Endothelial cell of umbilical vein (primary cell): Measurements from ENCODE around the gene RECK.

Experiments
- EZH2 ChIP-seq: IDR thresholded peaks from 2 replicates; pipeline ENCODE4 v1.6.1; 2012; ENCODE audit warnings: borderline replicate concordance, low read depth, mild to moderate bottlenecking, moderate library complexity, low read length, inconsistent platforms; ENCODE audit not compliant: severe bottlenecking
- FOS ChIP-seq: IDR thresholded peaks from 2 replicates; pipeline ENCODE4 v1.6.1; 2011; ENCODE audit warnings: mild to moderate bottlenecking, low read length, moderate library complexity, borderline replicate concordance; ENCODE audit not compliant: insufficient read depth
- POLR2A ChIP-seq: IDR thresholded peaks from 2 replicates; pipeline ENCODE4 v1.6.1; 2012; ENCODE audit warnings: low read depth, mild to moderate bottlenecking, control low read depth, low read length
- POLR2AphosphoS5 ChIP-seq: IDR thresholded peaks from 2 replicates; pipeline ENCODE4 v1.6.1; 2012; ENCODE audit warnings: low read depth, mild to moderate bottlenecking, control low read depth, low read length, moderate library complexity; ENCODE audit not compliant: insufficient read depth

- TF ChIP-seq EZH2 (no peak), FOS (no peak), POLR2A (no peak), POLR2AphosphoS5 (no peak)
These were observed 30.8 kb upstream of the RECK start for GRCh38 chr9:36005891-36006290.
